GM18858 (cell line): ENCODE measurements around the gene RNASE3.
"Not testable (repeated sequence)": the region's sequence is repeated elsewhere in the genome, so short reads cannot be mapped to it uniquely, and the experiment has no call there.

ENCODE experiments used
- ATAC-seq: cut with Tn5 transposase; IDR thresholded peaks from one replicate; pipeline ENCODE4 v1.9.1; 2021; ENCODE audit not compliant: unreplicated experiment

RNASE3 gene

DNA sequence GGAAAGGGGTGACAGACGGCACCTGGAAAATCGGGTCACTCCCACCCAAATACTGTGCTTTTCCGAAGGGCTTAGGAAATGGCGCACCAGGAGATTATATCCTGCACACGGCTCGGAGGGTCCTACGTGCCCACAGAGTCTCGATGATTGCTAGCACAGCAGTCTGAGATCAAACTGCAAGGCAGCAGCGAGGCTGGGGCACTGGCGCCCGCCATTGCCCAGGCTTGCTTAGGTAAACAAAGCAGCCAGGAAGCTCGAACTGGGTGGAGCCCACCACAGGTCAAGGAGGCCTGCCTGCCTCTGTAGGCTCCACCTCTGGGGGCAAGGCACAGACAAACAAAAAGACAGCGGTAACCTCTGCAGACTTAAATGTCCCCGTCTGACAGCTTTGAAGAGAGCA is 19.6 kb downstream of the RNASE3 start:
- ATAC-seq: not testable (repeated sequence)

DNA sequence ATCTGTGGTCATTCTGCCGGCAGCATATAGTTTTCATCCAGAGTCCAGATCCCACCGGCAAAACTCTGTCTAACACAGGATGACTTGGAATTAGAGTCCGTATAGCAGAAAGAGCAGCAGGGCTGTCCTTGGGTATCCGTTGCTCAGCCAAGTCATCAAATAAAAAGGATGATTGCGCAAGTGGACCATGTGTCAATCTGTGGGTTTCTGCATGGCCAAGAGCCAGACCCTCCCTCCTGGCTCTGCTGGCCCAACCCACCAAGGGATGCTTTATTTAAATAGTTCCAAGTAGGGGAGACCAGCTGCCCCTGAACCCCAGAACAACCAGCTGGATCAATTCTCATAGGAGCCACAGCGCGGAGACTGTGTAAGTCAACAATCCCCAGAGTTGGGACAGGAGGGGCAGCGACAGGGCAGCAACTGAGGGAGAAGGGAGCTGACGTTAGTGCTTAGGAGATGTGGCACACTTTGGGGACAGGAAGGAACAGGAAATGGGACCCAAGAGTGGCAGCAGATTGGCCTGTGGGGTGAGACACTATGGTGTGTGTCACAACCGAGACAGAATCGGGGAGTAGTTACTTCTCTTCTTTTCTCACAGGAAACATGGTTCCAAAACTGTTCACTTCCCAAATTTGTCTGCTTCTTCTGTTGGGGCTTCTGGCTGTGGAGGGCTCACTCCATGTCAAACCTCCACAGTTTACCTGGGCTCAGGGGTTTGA is 28.0 kb downstream of the RNASE3 start:
- not testable (repeated sequence) for ATAC-seq

DNA sequence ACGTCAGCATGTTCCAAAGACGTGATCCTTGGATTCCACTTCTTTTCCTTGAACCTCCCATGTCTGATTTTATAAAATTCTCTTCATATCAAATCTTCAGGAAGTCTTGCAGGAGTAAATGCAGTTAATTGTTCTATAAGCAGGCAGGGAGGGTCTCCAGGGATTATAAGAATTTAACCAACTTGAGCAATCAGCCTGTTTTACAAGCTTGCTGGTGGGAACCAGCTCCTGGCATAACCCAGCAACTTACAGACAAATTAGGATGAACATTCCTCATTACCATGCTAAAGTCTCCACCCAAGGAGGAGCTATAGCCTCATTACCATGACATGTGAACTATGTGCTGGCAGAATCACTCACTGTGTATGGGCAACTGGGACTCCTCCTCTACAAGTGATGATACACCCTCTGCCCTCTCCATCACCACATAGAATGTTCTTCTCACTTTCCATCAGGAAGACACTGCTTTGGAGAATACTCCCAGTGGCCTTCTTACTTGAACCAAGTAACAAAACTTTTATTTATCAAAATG is 32.6 kb downstream of the RNASE3 start:
- not testable (repeated sequence) for ATAC-seq

DNA sequence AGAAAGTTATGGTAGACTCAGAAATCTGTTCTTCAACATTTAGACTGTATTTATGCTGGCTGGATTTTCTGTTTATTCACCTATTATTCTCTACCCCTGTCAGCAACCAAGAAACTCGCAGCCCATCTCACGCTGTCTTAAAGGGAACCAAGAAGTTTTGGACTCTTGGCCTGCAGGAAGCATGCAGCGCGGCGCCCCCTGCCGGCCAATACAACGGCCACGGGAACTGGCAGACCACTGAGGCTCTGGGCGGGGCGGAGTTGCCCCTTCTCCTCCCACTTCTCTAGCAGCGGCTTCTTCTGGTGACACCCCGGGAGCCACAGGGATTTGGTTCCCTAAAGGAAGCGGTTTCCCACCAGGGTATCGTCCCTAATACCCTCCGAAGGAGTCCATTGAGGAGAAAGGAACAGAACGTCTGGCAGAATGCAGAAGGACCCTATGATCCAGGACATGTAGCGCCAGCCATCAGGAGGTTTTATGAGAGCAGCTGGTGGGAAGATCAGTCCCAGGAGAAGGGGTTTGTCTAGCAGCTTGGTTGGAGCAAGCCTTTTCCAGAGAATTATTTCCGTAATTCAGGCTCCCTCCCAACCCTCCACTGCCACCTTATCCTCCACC is 43.1 kb downstream of the RNASE3 start:
- ATAC-seq: no peak

DNA sequence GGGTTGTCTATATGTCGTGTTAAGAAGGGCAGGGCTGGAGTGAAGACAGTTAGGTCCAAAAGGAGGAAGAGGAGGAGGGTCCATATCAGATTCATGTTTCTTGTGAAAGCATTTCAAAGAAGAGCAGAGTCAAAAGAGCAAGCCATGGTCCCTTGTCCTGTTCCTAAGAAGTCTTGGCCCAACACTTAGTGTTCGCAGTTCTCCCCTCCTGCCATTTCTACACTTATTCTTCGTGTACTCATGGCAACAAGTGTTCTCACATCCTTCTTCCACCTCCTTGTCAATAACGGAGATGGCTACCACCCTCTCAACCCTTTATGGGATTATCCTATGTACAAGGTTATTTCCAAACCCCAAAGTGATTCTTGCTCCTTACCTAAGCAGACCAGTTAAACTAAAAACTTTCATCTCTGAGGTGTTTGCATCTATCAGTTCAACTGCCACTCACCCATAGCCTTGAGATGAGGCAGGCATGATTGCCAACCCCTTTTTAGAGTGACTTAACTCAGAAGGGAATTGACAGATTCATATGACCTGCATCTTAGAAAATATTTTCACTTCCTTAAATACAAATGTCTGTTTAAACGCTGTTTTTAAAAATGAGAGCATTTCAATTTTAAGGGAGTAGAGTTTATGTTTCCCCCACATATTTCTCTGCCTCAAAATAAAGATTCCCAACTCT is 44.3 kb downstream of the RNASE3 start:
- ATAC-seq: no peak
